ENCODE results near the gene SAMD5.

DNA sequence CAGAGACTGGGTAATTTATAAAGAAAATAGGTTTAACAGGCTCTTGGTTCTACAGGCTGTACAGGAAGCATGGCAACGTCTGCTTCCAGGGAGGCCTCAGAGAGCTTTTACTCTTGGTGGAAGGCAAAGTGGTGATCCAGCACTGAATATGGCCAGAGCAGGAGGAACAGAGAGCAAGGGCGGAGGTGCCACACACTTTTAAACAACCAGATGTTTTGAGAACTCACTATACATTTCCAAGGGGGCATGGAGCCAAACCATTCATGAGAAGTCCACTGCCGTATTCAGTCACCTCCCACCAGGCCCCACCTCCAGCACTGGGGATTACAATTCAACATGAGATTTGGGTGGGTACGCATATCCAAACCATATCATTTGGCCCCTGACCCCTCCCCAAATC is 18.7 kb downstream of the SAMD5 start:
- no peak for TF ChIP-seq POLR2A (IDR thresholded peaks at IDR 0.05; ENCODE audit: low read depth, low read length)
- no peak for TF ChIP-seq BCL3 (IDR thresholded peaks at IDR 0.05; ENCODE audit: borderline replicate concordance, insufficient read depth, low read depth, low read length, poor library complexity, severe bottlenecking)
- no peak for TF ChIP-seq ASH2L (IDR thresholded peaks at IDR 0.05; ENCODE audit: borderline replicate concordance, low read depth)
- TF ChIP-seq, protein P1, sequence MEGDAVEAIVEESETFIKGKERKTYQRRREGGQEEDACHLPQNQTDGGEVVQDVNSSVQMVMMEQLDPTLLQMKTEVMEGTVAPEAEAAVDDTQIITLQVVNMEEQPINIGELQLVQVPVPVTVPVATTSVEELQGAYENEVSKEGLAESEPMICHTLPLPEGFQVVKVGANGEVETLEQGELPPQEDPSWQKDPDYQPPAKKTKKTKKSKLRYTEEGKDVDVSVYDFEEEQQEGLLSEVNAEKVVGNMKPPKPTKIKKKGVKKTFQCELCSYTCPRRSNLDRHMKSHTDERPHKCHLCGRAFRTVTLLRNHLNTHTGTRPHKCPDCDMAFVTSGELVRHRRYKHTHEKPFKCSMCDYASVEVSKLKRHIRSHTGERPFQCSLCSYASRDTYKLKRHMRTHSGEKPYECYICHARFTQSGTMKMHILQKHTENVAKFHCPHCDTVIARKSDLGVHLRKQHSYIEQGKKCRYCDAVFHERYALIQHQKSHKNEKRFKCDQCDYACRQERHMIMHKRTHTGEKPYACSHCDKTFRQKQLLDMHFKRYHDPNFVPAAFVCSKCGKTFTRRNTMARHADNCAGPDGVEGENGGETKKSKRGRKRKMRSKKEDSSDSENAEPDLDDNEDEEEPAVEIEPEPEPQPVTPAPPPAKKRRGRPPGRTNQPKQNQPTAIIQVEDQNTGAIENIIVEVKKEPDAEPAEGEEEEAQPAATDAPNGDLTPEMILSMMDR (IDR thresholded peaks at IDR 0.05 in 2 of 3, conservative IDR thresholded peaks at IDR 0.05 in 1 of 3; ENCODE audit: control insufficient read depth in 2 of 3, extremely low read depth in 1 of 3, insufficient read depth in 1 of 3, low read depth in 3 of 3, low read length in 3 of 3): no peak
